GM19397 (cell line): Measurements from ENCODE around the gene MTHFSD.

Experiments used
- ATAC-seq: cut with Tn5 transposase; IDR thresholded peaks from one replicate; pipeline ENCODE4 v1.9.1; 2021; ENCODE audit warnings: mild to moderate bottlenecking, moderate library complexity; ENCODE audit not compliant: unreplicated experiment

The MTHFSD gene

GRCh38 chr16:86505185-86505898 lies 49.7 kb downstream of the MTHFSD start:
- no peak for ATAC-seq

GRCh38 chr16:86504315-86505184 lies 50.5 kb downstream of the MTHFSD start:
- ATAC-seq = no peak

GRCh38 chr16:86503830-86504229 lies 51.2 kb downstream of the MTHFSD start:
- no peak for ATAC-seq

- ATAC-seq = no peak
Measured at GRCh38 chr16:86502856-86503748, 51.9 kb downstream of the MTHFSD start.

GRCh38 chr16:86501989-86502855 lies 52.8 kb downstream of the MTHFSD start:
- no peak for ATAC-seq

GRCh38 chr16:86500708-86501510 lies 54.1 kb downstream of the MTHFSD start:
- no peak for ATAC-seq

GRCh38 chr16:86499889-86500707 lies 54.9 kb downstream of the MTHFSD start:
- no peak for ATAC-seq

- no peak for ATAC-seq
Measured at GRCh38 chr16:86499440-86499786, 55.6 kb downstream of the MTHFSD start.

GRCh38 chr16:86498671-86499439 lies 56.2 kb downstream of the MTHFSD start:
- no peak for ATAC-seq

- ATAC-seq = no peak
Measured at GRCh38 chr16:86498155-86498670, 56.8 kb downstream of the MTHFSD start.

GRCh38 chr16:86497551-86498021 lies 57.4 kb downstream of the MTHFSD start:
- no peak for ATAC-seq

GRCh38 chr16:86496929-86497461 lies 58.0 kb downstream of the MTHFSD start:
- no peak for ATAC-seq

GRCh38 chr16:86496262-86496928 lies 58.6 kb downstream of the MTHFSD start:
- ATAC-seq = no peak

GRCh38 chr16:86495756-86496261 lies 59.2 kb downstream of the MTHFSD start:
- ATAC-seq = no peak

GRCh38 chr16:86495357-86495701 lies 59.7 kb downstream of the MTHFSD start:
- no peak for ATAC-seq

GRCh38 chr16:86494565-86495356 lies 60.3 kb downstream of the MTHFSD start:
- no peak for ATAC-seq
